WTC11 (cell line): ENCODE data around the gene POC1A.

Source experiments
- CBFB ChIP-seq: sonication (generic); formaldehyde crosslinking; IDR thresholded peaks from 2 replicates; pipeline ENCODE4 v1.8.1; 2022; ENCODE audit warnings: mild to moderate bottlenecking, low read depth, missing genetic modification reagents
- CREB1 ChIP-seq: sonication (generic); formaldehyde crosslinking; IDR thresholded peaks from 2 replicates; pipeline ENCODE4 v1.8.0; 2023; ENCODE audit warnings: mild to moderate bottlenecking, missing genetic modification reagents
- ELF4 ChIP-seq: sonication (generic); formaldehyde crosslinking; IDR thresholded peaks from 2 replicates; pipeline ENCODE4 v1.8.1; 2022; ENCODE audit warnings: low read depth, mild to moderate bottlenecking, moderate library complexity, missing genetic modification reagents
- FOXJ3 ChIP-seq: sonication (generic); formaldehyde crosslinking; IDR thresholded peaks from 2 replicates; pipeline ENCODE4 v1.9.0; 2021; ENCODE audit warnings: missing genetic modification reagents, mild to moderate bottlenecking, borderline replicate concordance
- GABPB1 ChIP-seq: sonication (generic); formaldehyde crosslinking; IDR thresholded peaks from 2 replicates; pipeline ENCODE4 v1.8.1; 2023; ENCODE audit warnings: mild to moderate bottlenecking, missing genetic modification reagents
- NFE2L1 ChIP-seq: sonication (generic); formaldehyde crosslinking; IDR thresholded peaks from 2 replicates; pipeline ENCODE4 v1.8.1; 2023; ENCODE audit warnings: missing genetic modification reagents
- ZNF121 ChIP-seq: sonication (generic); formaldehyde crosslinking; IDR thresholded peaks from 2 replicates; pipeline ENCODE4 v1.8.0; 2023; ENCODE audit warnings: missing genetic modification reagents
- TF ChIP-seq, protein P1 (sequence below): fragments of 200-600 bp; IDR thresholded peaks from 2 replicates; pipeline ENCODE4 v1.8.0; 2022; ENCODE audit warnings: antibody characterized with exemption
- TF ChIP-seq, protein P2 (sequence below): sonication (generic); formaldehyde crosslinking; IDR thresholded peaks from 2 replicates; pipeline ENCODE4 v1.8.0; 2022; ENCODE audit warnings: mild to moderate bottlenecking, missing genetic modification reagents
- TF ChIP-seq, protein P3 (sequence below): sonication (generic); formaldehyde crosslinking; IDR thresholded peaks from 2 replicates; pipeline ENCODE4 v1.8.1; 2023; ENCODE audit warnings: mild to moderate bottlenecking, missing genetic modification reagents, borderline replicate concordance
- TF ChIP-seq, protein P4 (sequence below): sonication (generic); formaldehyde crosslinking; IDR thresholded peaks from 2 replicates; pipeline ENCODE4 v1.8.1; 2022; ENCODE audit warnings: low read depth, missing genetic modification reagents, borderline replicate concordance
- TF ChIP-seq, protein P5 (sequence below): fragments of 250-450 bp; sonication (Bioruptor Pico); IDR thresholded peaks from 2 replicates; pipeline ENCODE4 v1.9.0; 2021; ENCODE audit warnings: moderate library complexity, mild to moderate bottlenecking, inconsistent platforms, borderline replicate concordance

DNA sequence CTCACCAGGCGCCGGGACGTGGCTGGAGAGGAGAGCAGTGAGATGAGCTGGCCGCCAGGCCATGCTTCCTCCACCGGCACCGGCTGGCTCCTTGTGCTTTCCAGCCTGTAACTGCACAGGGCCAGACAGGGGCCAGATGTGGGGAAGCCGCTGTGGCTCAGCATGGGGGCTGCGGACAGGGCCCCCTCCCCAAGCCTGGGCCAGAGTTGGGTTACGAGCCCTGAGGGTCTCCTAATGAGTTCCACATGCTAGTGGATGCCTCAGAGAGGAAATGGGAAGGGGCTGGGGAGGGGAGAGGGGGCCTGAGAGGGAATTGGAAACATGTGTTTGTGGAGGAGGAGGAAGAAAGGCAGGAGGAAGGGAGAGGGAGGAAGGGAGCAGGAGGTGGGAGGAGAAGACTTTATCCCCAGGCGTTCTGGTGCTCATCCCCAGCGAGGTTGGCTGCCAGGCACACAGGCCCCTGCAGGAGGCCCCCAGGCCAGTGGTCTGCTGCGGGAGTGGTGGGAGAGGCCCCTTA is 86.1 kb downstream of the POC1A start:
- no peak for TF ChIP-seq ELF4
- TF ChIP-seq, protein P1, sequence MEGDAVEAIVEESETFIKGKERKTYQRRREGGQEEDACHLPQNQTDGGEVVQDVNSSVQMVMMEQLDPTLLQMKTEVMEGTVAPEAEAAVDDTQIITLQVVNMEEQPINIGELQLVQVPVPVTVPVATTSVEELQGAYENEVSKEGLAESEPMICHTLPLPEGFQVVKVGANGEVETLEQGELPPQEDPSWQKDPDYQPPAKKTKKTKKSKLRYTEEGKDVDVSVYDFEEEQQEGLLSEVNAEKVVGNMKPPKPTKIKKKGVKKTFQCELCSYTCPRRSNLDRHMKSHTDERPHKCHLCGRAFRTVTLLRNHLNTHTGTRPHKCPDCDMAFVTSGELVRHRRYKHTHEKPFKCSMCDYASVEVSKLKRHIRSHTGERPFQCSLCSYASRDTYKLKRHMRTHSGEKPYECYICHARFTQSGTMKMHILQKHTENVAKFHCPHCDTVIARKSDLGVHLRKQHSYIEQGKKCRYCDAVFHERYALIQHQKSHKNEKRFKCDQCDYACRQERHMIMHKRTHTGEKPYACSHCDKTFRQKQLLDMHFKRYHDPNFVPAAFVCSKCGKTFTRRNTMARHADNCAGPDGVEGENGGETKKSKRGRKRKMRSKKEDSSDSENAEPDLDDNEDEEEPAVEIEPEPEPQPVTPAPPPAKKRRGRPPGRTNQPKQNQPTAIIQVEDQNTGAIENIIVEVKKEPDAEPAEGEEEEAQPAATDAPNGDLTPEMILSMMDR = no peak
- TF ChIP-seq, protein P2, sequence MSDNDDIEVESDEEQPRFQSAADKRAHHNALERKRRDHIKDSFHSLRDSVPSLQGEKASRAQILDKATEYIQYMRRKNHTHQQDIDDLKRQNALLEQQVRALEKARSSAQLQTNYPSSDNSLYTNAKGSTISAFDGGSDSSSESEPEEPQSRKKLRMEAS = no peak
- TF ChIP-seq CREB1 (CRISPR knock-in tag) = no peak
- TF ChIP-seq, protein P3, sequence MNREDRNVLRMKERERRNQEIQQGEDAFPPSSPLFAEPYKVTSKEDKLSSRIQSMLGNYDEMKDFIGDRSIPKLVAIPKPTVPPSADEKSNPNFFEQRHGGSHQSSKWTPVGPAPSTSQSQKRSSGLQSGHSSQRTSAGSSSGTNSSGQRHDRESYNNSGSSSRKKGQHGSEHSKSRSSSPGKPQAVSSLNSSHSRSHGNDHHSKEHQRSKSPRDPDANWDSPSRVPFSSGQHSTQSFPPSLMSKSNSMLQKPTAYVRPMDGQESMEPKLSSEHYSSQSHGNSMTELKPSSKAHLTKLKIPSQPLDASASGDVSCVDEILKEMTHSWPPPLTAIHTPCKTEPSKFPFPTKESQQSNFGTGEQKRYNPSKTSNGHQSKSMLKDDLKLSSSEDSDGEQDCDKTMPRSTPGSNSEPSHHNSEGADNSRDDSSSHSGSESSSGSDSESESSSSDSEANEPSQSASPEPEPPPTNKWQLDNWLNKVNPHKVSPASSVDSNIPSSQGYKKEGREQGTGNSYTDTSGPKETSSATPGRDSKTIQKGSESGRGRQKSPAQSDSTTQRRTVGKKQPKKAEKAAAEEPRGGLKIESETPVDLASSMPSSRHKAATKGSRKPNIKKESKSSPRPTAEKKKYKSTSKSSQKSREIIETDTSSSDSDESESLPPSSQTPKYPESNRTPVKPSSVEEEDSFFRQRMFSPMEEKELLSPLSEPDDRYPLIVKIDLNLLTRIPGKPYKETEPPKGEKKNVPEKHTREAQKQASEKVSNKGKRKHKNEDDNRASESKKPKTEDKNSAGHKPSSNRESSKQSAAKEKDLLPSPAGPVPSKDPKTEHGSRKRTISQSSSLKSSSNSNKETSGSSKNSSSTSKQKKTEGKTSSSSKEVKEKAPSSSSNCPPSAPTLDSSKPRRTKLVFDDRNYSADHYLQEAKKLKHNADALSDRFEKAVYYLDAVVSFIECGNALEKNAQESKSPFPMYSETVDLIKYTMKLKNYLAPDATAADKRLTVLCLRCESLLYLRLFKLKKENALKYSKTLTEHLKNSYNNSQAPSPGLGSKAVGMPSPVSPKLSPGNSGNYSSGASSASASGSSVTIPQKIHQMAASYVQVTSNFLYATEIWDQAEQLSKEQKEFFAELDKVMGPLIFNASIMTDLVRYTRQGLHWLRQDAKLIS = no peak
- no peak for TF ChIP-seq FOXJ3 (CRISPR knock-in tag)
- TF ChIP-seq, protein P4, sequence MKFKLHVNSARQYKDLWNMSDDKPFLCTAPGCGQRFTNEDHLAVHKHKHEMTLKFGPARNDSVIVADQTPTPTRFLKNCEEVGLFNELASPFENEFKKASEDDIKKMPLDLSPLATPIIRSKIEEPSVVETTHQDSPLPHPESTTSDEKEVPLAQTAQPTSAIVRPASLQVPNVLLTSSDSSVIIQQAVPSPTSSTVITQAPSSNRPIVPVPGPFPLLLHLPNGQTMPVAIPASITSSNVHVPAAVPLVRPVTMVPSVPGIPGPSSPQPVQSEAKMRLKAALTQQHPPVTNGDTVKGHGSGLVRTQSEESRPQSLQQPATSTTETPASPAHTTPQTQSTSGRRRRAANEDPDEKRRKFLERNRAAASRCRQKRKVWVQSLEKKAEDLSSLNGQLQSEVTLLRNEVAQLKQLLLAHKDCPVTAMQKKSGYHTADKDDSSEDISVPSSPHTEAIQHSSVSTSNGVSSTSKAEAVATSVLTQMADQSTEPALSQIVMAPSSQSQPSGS (CRISPR knock-in tag) = no peak
- TF ChIP-seq ZNF121 (CRISPR knock-in tag) = no peak
- no peak for TF ChIP-seq CBFB (CRISPR knock-in tag)
- no peak for TF ChIP-seq NFE2L1 (CRISPR knock-in tag)
- TF ChIP-seq, protein P5, sequence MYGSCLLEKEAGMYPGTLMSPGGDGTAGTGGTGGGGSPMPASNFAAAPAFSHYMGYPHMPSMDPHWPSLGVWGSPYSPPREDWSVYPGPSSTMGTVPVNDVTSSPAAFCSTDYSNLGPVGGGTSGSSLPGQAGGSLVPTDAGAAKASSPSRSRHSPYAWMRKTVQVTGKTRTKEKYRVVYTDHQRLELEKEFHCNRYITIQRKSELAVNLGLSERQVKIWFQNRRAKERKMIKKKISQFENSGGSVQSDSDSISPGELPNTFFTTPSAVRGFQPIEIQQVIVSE (CRISPR knock-in tag) = no peak
- no peak for TF ChIP-seq GABPB1 (CRISPR knock-in tag)
